Measurements from ENCODE around the gene SERTM1.

SERTM1 gene

DNA sequence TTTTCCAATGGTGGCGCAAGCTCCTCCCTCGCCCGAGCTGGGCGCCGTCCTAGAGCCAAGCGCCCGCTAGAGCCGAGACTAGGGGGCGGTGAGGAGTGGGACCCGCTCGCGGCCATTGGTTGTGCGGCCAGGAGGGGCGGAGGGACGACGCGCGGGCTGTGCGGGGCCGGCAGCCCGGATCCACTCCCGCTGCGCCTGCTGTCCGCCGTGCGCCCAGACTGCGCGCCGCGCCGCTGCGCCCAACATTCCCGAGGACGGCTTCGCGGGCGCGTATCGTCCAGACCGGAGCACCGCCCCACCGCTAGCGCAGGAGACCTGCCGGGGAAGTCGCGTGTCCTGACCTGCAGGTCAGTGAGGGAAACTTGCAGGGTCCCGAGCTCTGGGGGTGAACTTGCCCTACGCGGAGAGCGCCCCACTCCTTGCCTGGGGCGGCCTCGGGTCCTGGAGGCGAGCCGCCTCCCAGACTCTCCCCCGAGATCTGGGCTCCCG, at the start of gene SERTM1:
Gene SERTM1 (plus strand): TSS at position 183 of the 489 bp plus-strand sequence. CDS start 21,059 bp downstream, outside the sequence.
- no peak for DNase-seq

DNA sequence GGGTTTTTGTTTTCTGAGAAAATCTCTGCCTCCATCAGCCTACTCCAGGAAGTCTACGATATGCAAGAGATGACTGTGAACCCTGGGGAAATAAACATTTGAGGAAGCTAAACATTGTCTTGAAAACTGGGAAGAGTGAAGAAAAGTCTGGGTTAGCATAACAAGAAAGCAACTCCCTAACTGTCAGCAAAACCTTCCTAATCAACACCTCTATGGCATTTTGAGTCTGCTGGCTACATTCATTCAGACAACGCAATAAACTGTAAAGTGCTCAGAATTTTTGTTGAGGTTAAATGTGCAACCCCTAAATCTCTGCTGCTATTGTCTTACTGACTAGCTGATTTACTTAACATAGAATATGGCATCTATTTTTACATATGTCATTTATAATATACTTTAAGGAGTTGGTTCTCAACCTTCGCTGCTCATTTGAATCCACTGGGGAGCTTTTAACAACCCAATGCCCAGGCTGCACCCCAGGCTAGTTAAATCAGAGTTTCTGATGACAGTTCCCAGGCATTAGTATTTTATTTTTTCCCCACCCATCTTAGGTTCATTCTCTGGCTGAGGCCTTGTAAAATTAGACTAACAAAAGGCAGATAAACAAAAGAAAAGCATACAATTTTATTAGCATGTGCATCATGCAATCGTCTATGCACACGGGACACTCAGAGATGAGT, 45.3 kb upstream of the SERTM1 start:
- no peak for DNase-seq

GRCh38 chr13:36629057-36629385, 44.8 kb upstream of the SERTM1 start:
- DNase-seq = no peak

DNA sequence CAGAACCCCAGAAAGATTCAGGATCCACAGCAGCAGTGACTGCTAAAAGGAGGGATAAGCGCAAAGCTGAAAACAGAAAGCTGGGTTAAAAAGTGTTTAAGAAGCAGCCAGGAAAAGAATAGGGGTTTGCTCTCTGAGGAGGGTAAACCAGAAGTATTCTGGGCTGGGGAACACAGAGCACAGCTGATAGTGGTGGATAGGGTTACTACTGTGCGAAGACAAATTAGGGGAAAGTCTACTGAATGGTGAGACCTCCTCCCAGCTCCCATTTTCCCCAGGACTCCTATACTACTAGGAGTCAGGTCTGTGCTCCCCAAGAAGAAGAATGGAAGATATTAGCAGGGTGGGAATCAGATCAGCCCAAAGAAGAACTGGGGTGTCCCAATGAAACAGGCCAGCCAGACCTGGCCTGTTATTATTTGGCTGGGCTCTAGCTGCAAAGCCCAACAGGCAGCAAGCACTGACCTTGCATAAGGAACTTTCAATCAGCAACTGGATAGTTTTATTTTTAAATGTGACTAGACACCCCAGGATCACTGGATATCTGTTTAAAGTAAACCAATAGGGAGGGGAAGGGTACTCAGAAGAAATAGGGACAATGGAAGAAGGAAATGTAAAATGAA, 43.5 kb upstream of the SERTM1 start:
- no peak for DNase-seq

GRCh38 chr13:36639610-36640009, 34.2 kb upstream of the SERTM1 start:
- no peak for DNase-seq

- DNase-seq = no peak
Observed at GRCh38 chr13:36650611-36651010, 23.2 kb upstream of the SERTM1 start.

- DNase-seq = no peak
Observed at GRCh38 chr13:36665630-36666029, 8.2 kb upstream of the SERTM1 start.

DNA sequence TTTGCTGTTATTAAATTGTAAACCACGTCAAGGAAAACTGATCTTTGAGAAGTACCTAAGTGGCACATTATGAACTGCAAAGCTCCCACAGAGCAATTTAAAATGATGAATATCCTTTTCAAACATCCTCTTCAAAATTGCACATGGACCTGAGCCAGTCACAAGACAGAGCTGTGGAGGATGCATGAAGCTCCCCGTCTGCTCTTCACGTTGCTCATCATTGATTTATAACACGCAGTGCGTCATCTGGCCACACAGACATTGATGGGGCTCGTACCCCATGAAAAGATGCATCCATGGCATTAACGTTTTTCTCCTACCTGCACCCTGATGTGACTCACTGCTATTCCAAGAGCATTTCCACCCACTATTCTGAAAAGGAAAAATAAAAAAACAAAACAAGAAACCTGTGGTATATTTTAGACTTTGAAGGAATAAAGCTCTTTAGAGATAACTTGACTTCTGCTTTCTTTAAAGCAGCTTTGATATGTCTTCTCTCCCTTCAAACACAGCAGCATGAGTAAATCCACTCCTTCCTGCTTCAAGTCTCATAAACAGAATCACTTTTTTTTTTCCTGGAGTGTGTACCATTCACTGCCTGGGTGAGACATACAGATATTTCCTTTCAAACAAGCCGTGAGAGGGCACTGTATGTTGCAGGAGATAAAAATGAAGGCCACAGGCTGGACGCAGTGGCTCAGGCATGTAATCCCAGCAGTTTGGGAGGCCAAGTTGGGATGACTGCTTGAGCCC, 7.2 kb upstream of the SERTM1 start:
- no peak for DNase-seq

- no peak for DNase-seq
Observed at GRCh38 chr13:36668316-36668715, 5.5 kb upstream of the SERTM1 start.

DNA sequence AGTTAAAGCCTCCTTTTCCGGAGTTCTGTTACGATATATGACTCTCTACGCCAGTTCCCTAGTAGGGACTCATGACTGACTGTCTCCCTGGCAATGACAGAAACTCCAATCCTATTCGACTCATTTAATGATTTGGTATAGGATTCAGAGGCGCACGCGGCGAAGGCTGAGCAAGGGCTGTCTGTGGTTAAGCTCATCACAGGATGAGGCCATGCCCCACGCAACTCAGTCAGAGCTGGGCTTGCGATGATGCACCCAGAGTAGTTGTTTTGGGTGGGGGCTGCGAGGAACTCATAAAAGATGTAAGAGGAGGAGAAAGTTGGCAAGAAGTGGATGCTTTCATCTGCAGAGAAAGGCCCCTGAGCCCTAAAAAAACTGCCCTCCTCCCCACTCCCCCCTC, 468 bp upstream of the SERTM1 start:
- DNase-seq = no peak

- DNase-seq = no peak
Observed at GRCh38 chr13:36674337-36675212, 755 bp downstream of the SERTM1 start.

- DNase-seq = no peak
Observed at GRCh38 chr13:36675213-36675536, 1.4 kb downstream of the SERTM1 start.

DNA sequence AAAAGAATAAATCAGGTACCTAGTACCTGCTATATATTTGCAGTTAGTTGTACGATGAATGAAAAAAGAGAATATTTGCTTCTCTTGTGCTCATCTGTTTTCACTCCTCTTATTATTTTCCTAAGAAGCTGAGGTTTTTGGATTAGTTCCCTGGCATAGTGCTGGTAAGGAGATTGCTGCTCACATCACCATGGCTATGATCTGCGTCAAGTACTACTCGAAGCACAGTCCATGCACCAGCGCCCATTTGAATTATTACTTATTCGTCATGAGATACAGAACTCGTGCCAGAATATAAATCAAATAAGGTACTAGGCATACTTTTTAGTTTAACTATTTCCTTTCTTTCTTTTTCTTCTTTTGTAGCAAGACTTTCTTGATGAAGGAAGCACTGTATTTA, 7.1 kb downstream of the SERTM1 start:
- no peak for DNase-seq

- no peak for DNase-seq
Observed at GRCh38 chr13:36681894-36682624, 8.2 kb downstream of the SERTM1 start.

- DNase-seq = no peak
Observed at GRCh38 chr13:36683701-36684100, 9.9 kb downstream of the SERTM1 start.

DNA sequence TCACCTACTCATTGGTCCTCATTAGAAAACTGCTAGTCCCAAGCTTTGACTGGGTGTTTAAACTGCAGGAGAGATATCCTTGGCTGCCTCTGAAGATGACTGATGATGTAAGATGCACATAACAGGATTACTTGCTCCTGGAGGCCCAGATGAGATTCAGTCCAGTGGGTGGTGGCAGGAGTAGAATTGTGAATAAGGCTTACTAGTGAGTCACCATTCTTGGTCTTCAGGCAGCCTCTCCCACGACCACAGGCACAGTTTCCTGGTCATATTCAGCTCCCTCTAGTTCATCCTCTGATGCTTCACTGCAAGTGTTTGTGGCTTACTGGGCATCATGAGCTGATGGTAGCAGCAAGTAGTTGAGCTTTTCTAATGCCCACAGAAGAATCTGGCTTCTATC, 12.1 kb downstream of the SERTM1 start:
- no peak for DNase-seq

DNA sequence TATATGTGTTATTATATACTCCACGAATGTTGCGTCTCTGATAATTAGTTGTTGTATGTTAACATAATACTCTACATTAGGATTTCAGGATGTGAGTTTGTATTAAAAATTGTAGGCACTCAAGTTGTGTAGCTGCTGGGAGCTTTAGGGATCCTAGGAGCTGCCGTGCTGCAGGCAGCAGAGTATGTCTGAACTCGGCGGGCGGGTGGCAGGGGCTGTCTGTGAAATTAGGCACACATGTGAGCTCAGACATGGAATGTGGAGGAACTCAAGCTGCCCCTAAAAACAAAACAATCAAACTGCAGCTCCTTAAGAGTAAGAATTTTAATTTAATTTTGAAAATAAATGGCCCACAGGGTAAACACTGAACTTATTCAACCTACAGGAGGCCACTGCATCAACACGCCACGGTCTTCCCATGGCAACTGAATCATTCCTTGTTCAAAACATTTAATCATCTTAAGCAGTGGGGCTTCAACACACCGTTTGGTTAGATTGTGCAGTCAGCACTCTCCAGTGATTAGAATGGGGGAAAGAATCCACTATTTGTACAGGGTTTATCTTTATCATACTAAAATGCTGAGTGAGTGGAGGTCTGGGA, 22.7 kb downstream of the SERTM1 start:
- DNase-seq = no peak

- DNase-seq = no peak
Observed at GRCh38 chr13:36700170-36700569, 26.4 kb downstream of the SERTM1 start.

DNA sequence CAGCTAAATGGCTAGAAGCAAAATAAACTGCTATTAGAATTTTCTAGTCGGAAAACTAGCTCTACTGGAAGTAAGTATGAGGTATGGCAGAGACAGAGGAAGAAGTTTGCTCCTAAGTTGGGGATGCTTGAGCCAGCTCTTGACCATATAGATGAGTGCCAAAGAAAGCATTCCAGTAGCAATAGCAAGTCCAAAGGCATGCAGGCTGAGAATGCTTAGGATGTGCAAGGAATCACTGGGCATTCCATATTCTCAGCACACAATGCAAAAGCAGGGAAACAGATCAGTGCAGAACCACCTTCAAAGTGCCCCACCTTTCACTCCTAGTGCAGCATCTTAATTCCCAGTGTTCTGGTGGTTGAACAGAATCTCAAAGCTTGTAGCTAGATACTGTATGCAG, 32.9 kb downstream of the SERTM1 start:
- no peak for DNase-seq

DNA sequence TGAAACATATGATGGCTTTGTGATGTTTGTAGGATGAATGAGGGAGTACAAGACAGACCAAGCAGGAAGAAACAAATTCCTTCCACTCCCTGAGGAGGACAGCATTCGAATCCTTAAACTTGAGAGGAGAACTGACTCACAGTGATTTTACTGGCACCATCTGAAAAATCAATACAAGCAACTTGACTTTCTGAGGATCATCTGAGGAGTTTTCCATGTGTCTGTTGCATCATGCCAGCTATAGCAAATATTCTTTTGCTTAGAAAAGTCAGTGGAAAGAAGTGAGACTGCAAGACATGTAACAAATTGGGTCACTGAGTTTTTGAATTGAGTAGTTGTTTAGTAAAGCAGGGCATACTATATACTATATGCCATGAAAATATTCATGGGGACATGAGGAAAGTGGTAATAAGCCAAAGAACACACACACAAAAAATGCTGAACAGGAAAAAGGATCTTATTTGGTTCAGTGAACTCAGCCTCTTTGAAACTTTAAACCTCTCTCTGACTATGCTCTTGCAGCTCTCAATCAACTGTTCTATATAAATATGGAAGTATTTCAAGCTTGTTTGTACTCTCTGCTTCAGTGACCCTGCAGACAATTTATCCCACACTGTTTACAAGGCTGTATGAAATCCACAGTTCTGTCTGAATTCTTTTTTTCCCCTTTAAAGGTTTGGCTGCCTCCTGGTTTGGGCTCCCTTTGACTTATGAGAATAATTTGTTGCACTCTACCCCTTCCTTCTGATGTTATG, 35.5 kb downstream of the SERTM1 start:
- DNase-seq = no peak

DNA sequence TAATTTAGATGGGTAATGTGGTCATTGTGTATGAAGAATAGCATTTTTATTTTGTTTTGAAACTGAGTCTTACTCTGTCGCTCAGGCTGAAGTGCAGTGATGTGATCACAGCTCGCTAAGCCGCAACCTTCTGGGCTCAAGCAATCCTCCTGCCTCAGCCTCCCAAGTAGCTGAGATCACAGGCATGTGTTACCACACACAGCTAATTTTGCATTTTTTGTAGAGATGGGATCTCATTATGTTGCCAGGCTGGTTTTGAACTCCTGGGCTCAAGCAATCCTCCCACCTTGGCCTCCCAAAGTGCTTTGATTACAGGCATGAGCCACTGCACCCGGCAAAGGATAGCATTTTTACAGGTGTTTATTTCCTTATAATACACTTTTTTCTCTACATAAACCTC, 36.6 kb downstream of the SERTM1 start:
- DNase-seq = no peak

Measured in NCI-H1417 treated with DMSO at 0.1 percent for 48 hours (cell line).